Small intestine (tissue), 7 donors: ENCODE results near the gene SPATA33. TPM values are rescaled to one million over a fixed set of nuclear protein-coding genes. Genes with fewer than 3 reads are reported as not detected.
A peak's percentile ranks its signal among the peaks of the same experiment; 100 is the strongest.

Source experiments
- DNase-seq, 2 donors: peaks; one replicate each; pipeline versions ENCODE4 v3.0.0 to v3.0.0-alpha.2; 2013
- FAIRE-seq: peaks from 2 replicates; lab custom pipeline; 2012; peaks lifted over from hg19 to GRCh38; lab: Jason Lieb, UNC
- H3K27ac ChIP-seq, 3 donors: one replicate each; pipeline ENCODE4 v1.5.1; 2013; ENCODE audit warnings: low read length in 2 of 3, mild to moderate bottlenecking in 2 of 3, control low read depth in 1 of 3, inconsistent platforms in 1 of 3, low read depth in 1 of 3, moderate library complexity in 1 of 3
- H3K27me3 ChIP-seq, 3 donors: one replicate each; pipeline ENCODE4 v1.6.1; 2013; ENCODE audit warnings: low read length in 3 of 3, inconsistent platforms in 1 of 3; ENCODE audit not compliant: control insufficient read depth in 3 of 3, insufficient read depth in 3 of 3
- H3K36me3 ChIP-seq, 3 donors: one replicate each; pipeline ENCODE4 v1.6.1; 2013; ENCODE audit warnings: low read length in 3 of 3, inconsistent platforms in 1 of 3, low read depth in 1 of 3, mild to moderate bottlenecking in 1 of 3, moderate library complexity in 1 of 3; ENCODE audit not compliant: control insufficient read depth in 3 of 3, insufficient read depth in 2 of 3
- H3K4me1 ChIP-seq, 3 donors: one replicate each; pipeline ENCODE4 v1.6.1; 2013; ENCODE audit warnings: low read length in 2 of 3, inconsistent platforms in 1 of 3, low read depth in 1 of 3, mild to moderate bottlenecking in 1 of 3, moderate library complexity in 1 of 3; ENCODE audit not compliant: control insufficient read depth in 3 of 3, insufficient read depth in 2 of 3
- H3K4me3 ChIP-seq, 3 donors: one replicate each; pipeline ENCODE4 v1.5.1; 2013; ENCODE audit warnings: low read length in 3 of 3, control low read depth in 1 of 3, inconsistent platforms in 1 of 3, low read depth in 1 of 3, mild to moderate bottlenecking in 1 of 3, moderate library complexity in 1 of 3
- H3K9me3 ChIP-seq, 2 donors: one replicate each; pipeline ENCODE4 v1.6.1; 2013; ENCODE audit warnings: low read depth in 1 of 2, low read length in 1 of 2; ENCODE audit not compliant: control insufficient read depth in 2 of 2, insufficient read depth in 1 of 2
- WGBS, 3 donors: extraction: QIAGEN DNeasy Blood & Tissue Kit; methylation state at CpG; one replicate each; pipeline ENCODE4 v1.1.7; 2013; 5-methylcytosine and 5-hydroxymethylcytosine counted together
- polyA plus RNA-seq, 4 donors: library from polyadenylated mRNA; stranded (reverse) in 3 of 4; unstranded in 1 of 4; fragments of 200-250 nt in 3 of 4; fragments of 120-200 nt in 1 of 4; gene quantifications; one replicate each; pipeline versions ENCODE4 v1.2.1 to v1.2.3, GENCODE V29; 2013
- donor health status: healthy with polysubstance abuse.
- donor health status: control.
- donor health status: control.
- donor health status: Bipolar disorder and iron deficiency.
- donor health status: healthy.

Gene SPATA33
- polyA plus RNA-seq, 4 donors: 6.5 to 17.0 (median 8.1) TPM

DNA sequence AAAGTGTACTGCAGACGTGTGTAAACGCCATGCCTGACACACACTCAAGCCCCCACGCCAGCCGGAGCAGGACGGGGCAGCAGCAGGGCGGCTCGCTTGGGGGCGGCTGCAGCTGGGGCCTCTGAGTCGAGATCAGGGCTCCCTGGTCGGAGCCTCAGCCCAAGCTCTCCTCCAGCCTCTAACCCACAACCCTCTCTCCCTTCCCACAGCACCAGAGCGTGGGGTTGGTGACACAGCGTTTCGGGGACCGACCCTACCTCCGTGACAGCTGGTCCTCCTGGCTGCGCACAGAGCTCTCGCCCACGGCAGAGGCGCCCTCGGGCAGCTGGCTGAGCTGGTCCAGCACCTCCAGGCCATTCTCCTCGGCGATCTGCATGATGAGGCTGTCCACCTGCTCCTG is 11.4 kb upstream of the SPATA33 start:
- H3K4me3 ChIP-seq: no peak overlapping the region
- no peak for DNase-seq

DNA sequence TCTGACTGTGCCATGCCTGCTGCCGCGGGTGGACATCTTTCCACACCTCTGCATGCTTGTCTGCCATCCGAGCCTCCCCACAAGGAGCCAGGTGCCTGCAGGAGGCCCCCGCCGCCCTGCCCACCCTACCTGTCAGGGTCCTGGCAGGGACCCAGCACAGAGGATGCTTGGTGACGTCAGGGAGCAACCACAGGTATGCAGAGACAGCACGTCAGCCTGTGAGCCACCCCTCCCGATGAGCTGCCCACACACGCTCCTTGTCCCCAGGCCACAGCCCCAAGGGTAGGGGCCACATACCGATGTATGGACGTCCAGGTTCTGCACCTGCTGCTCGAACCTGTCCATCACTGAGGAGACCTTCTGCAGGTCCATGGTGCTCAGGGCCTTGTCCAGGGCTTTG is 10.7 kb upstream of the SPATA33 start:
- no peaks in the 10 kb centered on the region for H3K4me1 ChIP-seq

More for the DNA sequence above, 11.4 kb upstream of the SPATA33 start:
- no peaks in the 10 kb centered on the region for H3K9me3 ChIP-seq
- H3K4me1 ChIP-seq: no peaks in the 10 kb centered on the region
- WGBS, 3 donors: 96% methylated on average over 22 of the region's 22 CpGs
- peaks cover 17 to 69% (median 27%) of the 10 kb centered on the region in 3 donors for H3K36me3 ChIP-seq
- H3K27ac ChIP-seq: no peak overlapping the region
- H3K27me3 ChIP-seq: no peaks in the 10 kb centered on the region
- FAIRE-seq: no peak

DNA sequence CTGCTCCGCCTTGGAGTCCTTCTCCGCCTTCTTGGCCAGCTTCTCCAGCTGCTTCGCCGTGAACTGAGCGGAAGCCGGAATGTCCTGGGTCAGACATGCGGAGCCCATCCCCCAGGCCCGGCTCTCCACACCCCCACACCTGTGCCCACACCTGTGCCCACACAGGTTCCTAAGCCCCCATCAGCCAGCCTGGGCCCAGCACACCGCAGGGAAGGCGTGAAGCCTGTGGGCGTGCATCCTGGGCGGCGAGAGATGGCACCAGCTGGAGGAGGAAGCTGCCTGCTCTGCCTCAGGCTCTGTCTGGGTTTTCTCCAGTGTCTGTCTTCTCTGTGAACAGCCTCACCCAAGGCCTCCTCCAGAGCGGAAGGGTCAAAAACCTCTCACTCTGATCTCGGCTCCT is 6.1 kb upstream of the SPATA33 start:
- DNase-seq (no peak), FAIRE-seq (no peak)
- Histone ChIP-seq H3K4me3 (no peak overlapping the region), H3K27ac (no peak overlapping the region), H3K4me1 (peaks cover 2 to 4% (median 2%) of the 10 kb centered on the region in 3 donors), H3K36me3 (peaks cover 8 to 78% (median 15%) of the 10 kb centered on the region in 3 donors), H3K9me3 (no peaks in the 10 kb centered on the region), H3K27me3 (no peaks in the 10 kb centered on the region)
- WGBS, 3 donors: 88 to 90% (median 88%) methylated on average over 15 of the region's 15 CpGs

More for the DNA sequence above, 10.7 kb upstream of the SPATA33 start:
- H3K27me3 ChIP-seq: no peaks in the 10 kb centered on the region
- no peaks in the 10 kb centered on the region for H3K9me3 ChIP-seq
- DNase-seq: no peak
- no peak overlapping the region for H3K27ac ChIP-seq
- H3K36me3 ChIP-seq: peaks cover 17 to 76% (median 27%) of the 10 kb centered on the region in 3 donors
- H3K4me3 ChIP-seq: no peak overlapping the region
- no peak for FAIRE-seq
- 84 to 93% (median 92%) methylated on average over 12 of the region's 12 CpGs for WGBS, 3 donors

DNA sequence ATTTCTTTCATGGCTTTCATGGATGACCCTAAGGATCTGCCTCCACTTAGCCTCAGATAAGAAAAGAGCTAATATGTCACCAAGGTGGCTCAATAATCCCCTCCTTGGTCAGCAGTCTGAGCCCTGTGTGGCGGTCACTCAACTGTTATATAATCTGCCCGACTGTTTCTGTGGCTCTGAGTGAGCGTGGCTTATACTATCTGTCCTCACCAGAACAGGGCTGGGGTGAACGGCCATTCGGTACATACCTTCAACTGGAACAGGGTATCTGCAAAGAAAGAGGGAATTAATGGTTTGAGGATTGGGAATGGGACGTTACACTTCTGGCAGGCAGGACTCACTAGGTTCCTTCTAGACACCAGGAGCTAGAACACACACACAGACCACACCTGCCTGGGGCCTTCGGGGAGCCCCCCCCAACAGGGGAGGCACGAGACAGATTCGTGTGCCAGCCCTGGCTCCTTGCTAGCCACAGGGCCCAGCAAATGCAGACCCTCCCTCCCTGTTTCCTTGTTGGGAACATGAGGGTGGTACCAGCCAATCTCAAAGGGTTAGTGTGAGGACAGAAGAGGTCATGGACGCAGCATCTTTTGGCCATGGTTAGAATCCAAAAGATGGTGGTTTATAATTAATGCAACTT is 3.9 kb upstream of the SPATA33 start:
- Histone ChIP-seq H3K27me3 (no peaks in the 10 kb centered on the region), H3K36me3 (peaks cover 3 to 60% (median 7%) of the 10 kb centered on the region in 3 donors), H3K4me3 (no peak overlapping the region), H3K27ac (no peak overlapping the region), H3K4me1 (peaks cover 2 to 11% (median 5%) of the 10 kb centered on the region in 3 donors), H3K9me3 (no peaks in the 10 kb centered on the region)
- FAIRE-seq (no peak), DNase-seq (no peak)
- 84 to 87% (median 86%) methylated on average over 10 of the region's 10 CpGs for WGBS, 3 donors

DNA sequence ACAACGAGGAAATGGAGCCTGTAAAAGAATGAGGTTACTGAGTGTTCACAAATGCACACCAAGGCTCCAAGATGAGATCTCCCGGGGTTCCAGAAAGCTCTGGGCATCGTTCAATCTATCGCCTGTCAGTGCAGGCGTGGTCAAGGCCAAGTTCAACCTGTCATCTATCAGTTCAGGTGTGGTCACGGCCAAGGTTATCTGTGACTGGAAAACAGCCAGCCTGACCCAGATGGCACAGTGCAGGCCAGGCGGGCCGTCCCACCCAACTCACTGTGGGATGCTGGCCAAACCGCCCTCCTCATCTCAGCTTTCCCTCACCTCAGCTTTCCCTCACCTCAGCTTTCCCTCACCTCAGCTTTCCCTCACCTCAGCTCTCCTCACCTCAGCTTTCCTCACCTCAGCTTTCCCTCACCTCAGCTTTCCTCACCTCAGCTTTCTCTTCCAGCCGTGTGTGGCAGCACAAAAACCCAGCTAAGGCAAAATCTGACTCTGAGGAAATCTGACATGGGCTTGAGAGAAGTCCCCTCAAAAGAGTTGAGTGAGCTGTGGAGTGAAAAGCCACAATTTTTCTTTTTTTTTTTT is 2.5 kb upstream of the SPATA33 start:
- Histone ChIP-seq H3K27ac (no peak overlapping the region), H3K9me3 (no peaks in the 10 kb centered on the region), H3K4me3 (no peak overlapping the region), H3K36me3 (peaks cover 3 to 53% (median 4%) of the 10 kb centered on the region in 3 donors), H3K4me1 (peaks cover 2 to 14% (median 9%) of the 10 kb centered on the region in 3 donors), H3K27me3 (no peaks in the 10 kb centered on the region)
- 24 to 73% (median 34%) methylated on average over 10 of the region's 10 CpGs for WGBS, 3 donors
- no peak for FAIRE-seq
- peak in 1 of 2 donors; percentile 77 for DNase-seq

DNA sequence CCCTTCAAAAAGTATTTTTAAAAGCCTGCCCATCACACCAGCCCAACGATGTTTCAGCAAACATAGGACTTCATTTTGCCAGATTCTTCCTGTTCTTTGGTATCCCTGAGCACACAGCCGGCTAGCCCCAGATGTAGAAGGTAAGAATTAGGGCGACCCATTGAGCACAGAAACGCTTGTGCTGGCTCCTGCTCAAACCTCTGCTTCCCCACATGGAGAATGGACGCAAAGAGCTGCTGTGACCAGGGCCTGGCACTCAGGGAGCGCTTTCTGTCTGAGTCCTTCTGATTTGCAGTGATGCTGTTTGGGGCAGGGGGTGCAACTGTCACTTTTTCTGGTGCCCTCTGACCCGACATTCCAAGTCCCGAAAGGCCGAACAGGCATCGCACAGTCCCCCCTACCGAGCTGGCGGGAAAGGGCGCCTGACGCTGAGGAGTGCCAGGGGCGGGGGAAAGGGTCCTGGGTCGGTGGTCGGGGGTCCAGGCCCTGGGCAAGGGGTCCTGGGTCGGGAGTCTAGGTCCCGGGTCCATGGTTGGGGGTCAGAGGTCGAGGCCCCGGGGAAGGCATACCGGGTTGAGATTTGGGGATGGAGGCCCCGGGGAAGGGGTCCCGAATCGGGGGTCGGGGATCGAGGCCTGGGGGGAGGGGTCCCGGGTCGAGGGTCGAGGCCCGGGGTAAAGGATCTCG is 1.1 kb upstream of the SPATA33 start:
- H3K27ac ChIP-seq: peak overlapping the region in 1 of 3 donors; percentile 89
- H3K36me3 ChIP-seq: peaks cover 0 to 52% (median 3%) of the 10 kb centered on the region in 3 donors
- FAIRE-seq (no peak), DNase-seq (no peak)
- 33 to 42% (median 40%) methylated on average over 20 to 32 of the region's 32 CpGs for WGBS, 3 donors
- H3K4me1 ChIP-seq: peaks cover 2 to 14% (median 9%) of the 10 kb centered on the region in 3 donors
- H3K9me3 ChIP-seq: no peaks in the 10 kb centered on the region
- H3K4me3 ChIP-seq: peak overlapping the region; percentile 71 to 95 (median 83)
- H3K27me3 ChIP-seq: no peaks in the 10 kb centered on the region

DNA sequence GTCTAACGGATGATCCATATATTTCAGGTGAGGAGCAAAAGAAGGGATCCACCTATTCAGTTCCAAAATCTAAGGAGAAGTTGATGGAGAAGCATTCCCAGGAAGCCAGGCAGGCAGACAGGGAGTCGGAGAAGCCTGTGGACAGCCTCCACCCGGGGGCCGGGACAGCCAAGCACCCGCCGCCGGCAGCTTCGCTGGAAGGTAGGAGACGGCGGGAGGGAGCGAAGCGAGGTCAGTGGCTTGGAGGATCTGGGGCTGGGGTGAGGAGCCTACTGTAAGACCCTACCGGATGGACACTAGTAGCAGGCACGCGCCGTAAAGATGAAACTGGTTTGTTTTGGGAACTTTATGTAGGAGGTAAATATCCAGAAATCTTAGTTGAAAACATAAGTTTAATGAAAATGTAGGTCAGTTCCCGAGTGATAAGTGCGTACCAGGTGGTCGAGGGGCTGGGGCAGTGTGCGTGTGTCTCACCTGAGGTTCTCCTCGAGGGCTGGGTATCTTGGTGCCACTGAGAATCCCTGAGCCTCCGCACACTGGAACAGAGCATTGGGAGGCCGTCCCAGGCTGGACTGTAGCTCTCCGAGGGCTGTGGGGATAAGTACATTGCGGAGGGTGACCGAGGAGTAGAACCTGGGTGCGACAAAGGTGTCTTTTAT is 714 bp downstream of the SPATA33 start:
- DNase-seq (peak in 1 of 2 donors; percentile 29), FAIRE-seq (no peak)
- Histone ChIP-seq H3K27me3 (no peaks in the 10 kb centered on the region), H3K4me1 (peaks cover 2 to 14% (median 9%) of the 10 kb centered on the region in 3 donors), H3K9me3 (no peaks in the 10 kb centered on the region), H3K4me3 (peak overlapping the region; percentile 71 to 95 (median 83)), H3K27ac (peak overlapping the region; percentile 57 to 82 (median 68)), H3K36me3 (peaks cover 0 to 55% (median 3%) of the 10 kb centered on the region in 3 donors)
- 4 to 14% (median 7%) methylated on average over 27 of the region's 27 CpGs for WGBS, 3 donors

DNA sequence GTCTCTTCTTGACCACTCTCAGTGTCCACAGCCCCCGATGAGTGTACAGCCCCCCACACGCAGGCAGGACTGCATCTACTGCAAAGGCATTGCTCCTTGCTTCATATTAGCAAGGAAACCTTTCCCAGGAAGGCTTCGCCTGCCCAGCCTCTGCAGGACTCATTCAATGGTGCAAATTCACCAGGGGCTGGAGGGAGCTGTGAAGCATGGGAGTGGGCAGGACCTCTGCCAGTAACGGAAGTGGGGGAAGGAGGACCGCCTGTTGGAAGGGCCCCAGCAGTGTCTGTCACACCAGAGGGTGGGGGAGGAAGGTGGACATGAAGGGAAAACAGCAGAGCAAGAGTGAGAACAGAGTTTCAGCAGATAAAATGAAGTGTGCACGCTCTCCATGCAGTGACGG is 2.5 kb downstream of the SPATA33 start:
- H3K9me3 ChIP-seq: no peaks in the 10 kb centered on the region
- H3K27me3 ChIP-seq: no peaks in the 10 kb centered on the region
- 93 to 98% (median 93%) methylated on average over 7 of the region's 7 CpGs for WGBS, 3 donors
- peaks cover 2 to 14% (median 9%) of the 10 kb centered on the region in 3 donors for H3K4me1 ChIP-seq
- no peak overlapping the region for H3K27ac ChIP-seq
- no peak for DNase-seq
- no peak overlapping the region for H3K4me3 ChIP-seq
- FAIRE-seq: no peak
- peaks cover 0 to 57% (median 3%) of the 10 kb centered on the region in 3 donors for H3K36me3 ChIP-seq
